NCI-H1105 (cell line): ENCODE results near the gene CIT.

Source experiments
- DNase-seq: peaks from one replicate; lab custom pipeline; 2025; lab: John Stamatoyannopoulos, UW

Gene CIT

GRCh38 chr12:119850330-119850729 is 26.8 kb downstream of the CIT start:
- no peak for DNase-seq

- DNase-seq: no peak
Measured at GRCh38 chr12:119843100-119843499, 34.0 kb downstream of the CIT start.

GRCh38 chr12:119842380-119842779 is 34.7 kb downstream of the CIT start:
- DNase-seq: no peak

GRCh38 chr12:119841433-119842210 is 35.5 kb downstream of the CIT start:
- DNase-seq: no peak

- DNase-seq: no peak
Measured at GRCh38 chr12:119840582-119840981, 36.5 kb downstream of the CIT start.

- DNase-seq: no peak
Measured at GRCh38 chr12:119840168-119840567, 37.0 kb downstream of the CIT start.

- no peak for DNase-seq
Measured at GRCh38 chr12:119838826-119839600, 38.1 kb downstream of the CIT start.

- DNase-seq: no peak
Measured at GRCh38 chr12:119836781-119837180, 40.3 kb downstream of the CIT start.

- no peak for DNase-seq
Measured at GRCh38 chr12:119835068-119835467, 42.1 kb downstream of the CIT start.

- DNase-seq: no peak
Measured at GRCh38 chr12:119829439-119829838, 47.7 kb downstream of the CIT start.

GRCh38 chr12:119828300-119828699 is 48.8 kb downstream of the CIT start:
- DNase-seq: no peak

- DNase-seq: no peak
Measured at GRCh38 chr12:119827760-119828159, 49.4 kb downstream of the CIT start.

- no peak for DNase-seq
Measured at GRCh38 chr12:119826661-119827445, 50.3 kb downstream of the CIT start.

GRCh38 chr12:119825262-119825661 is 51.9 kb downstream of the CIT start:
- no peak for DNase-seq

GRCh38 chr12:119822046-119822445 is 55.1 kb downstream of the CIT start:
- no peak for DNase-seq

- DNase-seq: no peak
Measured at GRCh38 chr12:119819322-119819721, 57.8 kb downstream of the CIT start.

- DNase-seq: no peak
Measured at GRCh38 chr12:119817546-119818343, 59.4 kb downstream of the CIT start.

- DNase-seq: no peak
Measured at GRCh38 chr12:119809023-119809422, 68.1 kb downstream of the CIT start.

GRCh38 chr12:119808441-119808840 is 68.7 kb downstream of the CIT start:
- no peak for DNase-seq

GRCh38 chr12:119807380-119807779 is 69.7 kb downstream of the CIT start:
- DNase-seq: no peak

GRCh38 chr12:119804011-119804641 is 73.0 kb downstream of the CIT start:
- no peak for DNase-seq
